Neural cell (in vitro differentiated cells): ENCODE measurements around the gene C4BPB. TPM values are rescaled to one million over a fixed set of nuclear protein-coding genes. Genes with fewer than 3 reads are reported as not detected.

ENCODE experiments used
- H2AFZ ChIP-seq: fragments of 200-600, 300-800 bp; sonication (generic), shearing (Covaris generic); 2 replicates; pipeline ENCODE4 v1.6.0; 2014; ENCODE audit warnings: low read depth, mild to moderate bottlenecking, antibody characterized with exemption, low read length, moderate library complexity
- H3F3A ChIP-seq: fragments of 200-600 bp; shearing (Covaris generic); 2 replicates; pipeline ENCODE4 v1.6.1; 2016; ENCODE audit warnings: mild to moderate bottlenecking, moderate library complexity, mixed read lengths, antibody characterized with exemption, low read length; ENCODE audit not compliant: insufficient read depth, poor library complexity, severe bottlenecking
- H3K27ac ChIP-seq: fragments of 200-600, 300-800 bp; sonication (generic), shearing (Covaris generic); 2 replicates; pipeline ENCODE4 v1.5.1; 2014; ENCODE audit warnings: mild to moderate bottlenecking, low read length, moderate library complexity
- H3K27me3 ChIP-seq: fragments of 300-800, 200-600 bp; sonication (generic), shearing (Covaris generic); 2 replicates; pipeline ENCODE4 v1.6.0; 2014; ENCODE audit warnings: mild to moderate bottlenecking, low read depth, low read length, moderate library complexity; ENCODE audit not compliant: insufficient read depth
- H3K36me3 ChIP-seq: fragments of 300-800, 200-600 bp; sonication (generic), shearing (Covaris generic); 2 replicates; pipeline ENCODE4 v1.5.1; 2014; ENCODE audit warnings: mild to moderate bottlenecking, antibody characterized with exemption, low read length, moderate library complexity; ENCODE audit not compliant: insufficient read depth
- H3K4me2 ChIP-seq: fragments of 300-800, 200-600 bp; sonication (generic), shearing (Covaris generic); 2 replicates; pipeline ENCODE4 v1.6.0; 2014; ENCODE audit warnings: mild to moderate bottlenecking, low read length
- H3K4me3 ChIP-seq: fragments of 300-800, 200-600 bp; sonication (generic), shearing (Covaris generic); 2 replicates; pipeline ENCODE4 v1.5.1; 2014; ENCODE audit warnings: mild to moderate bottlenecking, low read length, moderate library complexity
- H3K79me2 ChIP-seq: fragments of 200-600 bp; shearing (Covaris generic); replicated peaks from 2 replicates; pipeline ENCODE4 v1.6.0; 2014; ENCODE audit warnings: mild to moderate bottlenecking, low read length, moderate library complexity; ENCODE audit not compliant: insufficient read depth
- H3K9ac ChIP-seq: fragments of 300-800, 200-600 bp; sonication (generic), shearing (Covaris generic); 2 replicates; pipeline ENCODE4 v1.6.1; 2016; ENCODE audit warnings: mild to moderate bottlenecking, low read length, mixed read lengths
- H3K9me2 ChIP-seq: fragments of 200-600 bp; shearing (Covaris generic); 2 replicates; pipeline ENCODE4 v1.6.1; 2016; ENCODE audit warnings: mild to moderate bottlenecking, low read length, mixed read lengths; ENCODE audit not compliant: insufficient read depth
- H3K9me3 ChIP-seq: fragments of 200-600, 300-800 bp; sonication (generic), shearing (Covaris generic); 2 replicates; pipeline ENCODE4 v1.6.1; 2016; ENCODE audit warnings: mild to moderate bottlenecking, mixed run types, low read length, moderate library complexity, mixed read lengths
- H4K20me1 ChIP-seq: fragments of 200-600 bp; shearing (Covaris generic); 2 replicates; pipeline ENCODE4 v1.6.1; 2016; ENCODE audit warnings: mild to moderate bottlenecking, mixed run types; ENCODE audit not compliant: insufficient read depth
- CTCF ChIP-seq: fragments of 450-650 bp; IDR thresholded peaks from 2 replicates; pipeline ENCODE4 v1.5.1; 2014; ENCODE audit warnings: antibody characterized with exemption, mild to moderate bottlenecking, moderate library complexity; ENCODE audit not compliant: poor library complexity, severe bottlenecking
- EP300 ChIP-seq: fragments of 450-650 bp; conservative IDR thresholded peaks from 2 replicates; pipeline ENCODE4 v1.6.1; 2014; ENCODE audit warnings: antibody characterized with exemption, mild to moderate bottlenecking, moderate library complexity; ENCODE audit not compliant: poor library complexity, severe bottlenecking
- EZH2 ChIP-seq: fragments of 200-600, 300-800 bp; shearing (Covaris generic), sonication (generic); IDR thresholded peaks from 2 replicates; pipeline ENCODE4 v1.6.1; 2014; ENCODE audit warnings: antibody characterized with exemption, low read length, borderline replicate concordance, mild to moderate bottlenecking; ENCODE audit not compliant: insufficient read depth, poor library complexity, severe bottlenecking
- MXI1 ChIP-seq: fragments of 450-650 bp; conservative IDR thresholded peaks from 2 replicates; pipeline ENCODE4 v1.6.1; 2014; ENCODE audit warnings: antibody characterized with exemption, mild to moderate bottlenecking; ENCODE audit not compliant: poor library complexity, severe bottlenecking
- POLR2AphosphoS5 ChIP-seq: IDR thresholded peaks from 2 replicates; pipeline ENCODE4 v1.6.1; 2012
- RAD21 ChIP-seq: fragments of 450-650 bp; conservative IDR thresholded peaks from 2 replicates; pipeline ENCODE4 v1.6.1; 2014; ENCODE audit warnings: antibody characterized with exemption, mild to moderate bottlenecking, moderate library complexity
- REST ChIP-seq: IDR thresholded peaks from 2 replicates; pipeline ENCODE4 v1.6.1; 2012; ENCODE audit warnings: borderline replicate concordance
- SMC3 ChIP-seq: fragments of 450-650 bp; conservative IDR thresholded peaks from 2 replicates; pipeline ENCODE4 v1.6.1; 2014; ENCODE audit warnings: antibody characterized with exemption, mild to moderate bottlenecking, moderate library complexity; ENCODE audit not compliant: poor library complexity
- TAF1 ChIP-seq: IDR thresholded peaks from 2 replicates; pipeline ENCODE4 v1.6.1; 2012; ENCODE audit warnings: low read depth
- polyA plus RNA-seq: library from polyadenylated mRNA; depleted of rRNA; stranded (reverse); fragments of >200 nt; gene quantifications from 2 replicates; pipeline ENCODE4 v1.2.3, GENCODE V29; 2014

Gene C4BPB
- polyA plus RNA-seq, 1 donor from 2014 or later = not detected

GRCh38 chr1:207097871-207098324 is 9.2 kb downstream of the C4BPB start:
- Histone ChIP-seq H3K9me2 (no peaks in the 10 kb centered on the region), H3K9me3 (no peaks in the 10 kb centered on the region), H3K36me3 (no peaks in the 10 kb centered on the region), H3K4me3 (no peak overlapping the region), H3K9ac (no peak overlapping the region), H3K4me2 (no peak overlapping the region), H4K20me1 (no peaks in the 10 kb centered on the region), H2AFZ (no peak overlapping the region), H3K27me3 (no peaks in the 10 kb centered on the region), H3K27ac (no peak overlapping the region), H3K79me2 (no peaks in the 10 kb centered on the region), H3F3A (no peaks in the 10 kb centered on the region)
- TF ChIP-seq POLR2AphosphoS5 = no peak
- TF ChIP-seq MXI1 = no peak
- TF ChIP-seq RAD21 = no peak
- TF ChIP-seq SMC3 = no peak
- no peak for TF ChIP-seq TAF1
- TF ChIP-seq REST = no peak
- TF ChIP-seq EZH2 = no peak
- no peak for TF ChIP-seq EP300
- no peak for TF ChIP-seq CTCF

GRCh38 chr1:207101720-207102119 is 13.1 kb downstream of the C4BPB start:
- no peak for TF ChIP-seq EP300
- no peak for TF ChIP-seq POLR2AphosphoS5
- TF ChIP-seq SMC3 = no peak
- TF ChIP-seq RAD21 = no peak
- no peak for TF ChIP-seq CTCF
- TF ChIP-seq REST = no peak
- TF ChIP-seq TAF1 = no peak
- no peak for TF ChIP-seq EZH2
- no peak for TF ChIP-seq MXI1
- Histone ChIP-seq H3K79me2 (no peaks in the 10 kb centered on the region), H3K4me3 (no peak overlapping the region), H3K27me3 (no peaks in the 10 kb centered on the region), H3K27ac (no peak overlapping the region), H3K9me2 (no peaks in the 10 kb centered on the region), H3K4me2 (no peak overlapping the region), H4K20me1 (no peaks in the 10 kb centered on the region), H3K9me3 (no peaks in the 10 kb centered on the region), H3K9ac (no peak overlapping the region), H3F3A (no peaks in the 10 kb centered on the region), H3K36me3 (no peaks in the 10 kb centered on the region), H2AFZ (no peak overlapping the region)
